Parathyroid adenoma (tissue), 2 donors: Measurements from ENCODE around the gene MAPK11.
A peak's percentile ranks its signal among the peaks of the same experiment; 100 is the strongest.

ENCODE experiments used
- H2AFZ ChIP-seq: fragments of 300-600 bp; sonication (generic); one replicate; pipeline ENCODE4 v1.7.0; 2017; ENCODE audit warnings: antibody characterized with exemption, mild to moderate bottlenecking
- H3K27ac ChIP-seq: fragments of 300-600 bp; sonication (generic); one replicate; pipeline ENCODE4 v1.7.0; 2017
- H3K27me3 ChIP-seq: fragments of 300-600 bp; sonication (generic); one replicate; pipeline ENCODE4 v1.7.0; 2017; ENCODE audit warnings: low read length; ENCODE audit not compliant: control insufficient read depth, insufficient read depth
- H3K36me3 ChIP-seq: fragments of 300-600 bp; sonication (generic); one replicate; pipeline ENCODE4 v1.7.0; 2017; ENCODE audit warnings: low read length; ENCODE audit not compliant: control insufficient read depth, insufficient read depth
- H3K4me1 ChIP-seq: fragments of 300-600 bp; sonication (generic); one replicate; pipeline ENCODE4 v1.7.0; 2017; ENCODE audit warnings: control low read depth
- H3K4me2 ChIP-seq: fragments of 300-600 bp; sonication (generic); one replicate; pipeline ENCODE4 v1.7.0; 2017; ENCODE audit warnings: low read length
- H3K4me3 ChIP-seq: fragments of 300-600 bp; sonication (generic); one replicate; pipeline ENCODE4 v1.7.0; 2017; ENCODE audit warnings: low read depth, low read length
- H3K79me2 ChIP-seq: fragments of 300-600 bp; sonication (generic); one replicate; pipeline ENCODE4 v1.7.0; 2017; ENCODE audit warnings: control low read depth
- H3K9ac ChIP-seq: fragments of 300-600 bp; sonication (generic); one replicate; pipeline ENCODE4 v1.7.0; 2017; ENCODE audit warnings: mild to moderate bottlenecking
- H3K9me3 ChIP-seq: fragments of 300-600 bp; sonication (generic); one replicate; pipeline ENCODE4 v1.7.0; 2017; ENCODE audit warnings: low read length; ENCODE audit not compliant: control insufficient read depth
- TF ChIP-seq, protein P1 (sequence below): fragments of 300-600 bp; sonication (generic); IDR thresholded peaks from one replicate; pipeline ENCODE4 v1.7.0; 2017; ENCODE audit warnings: antibody characterized with exemption, mild to moderate bottlenecking
- donor health status: primary hyperparathyroidism.

The MAPK11 gene

DNA sequence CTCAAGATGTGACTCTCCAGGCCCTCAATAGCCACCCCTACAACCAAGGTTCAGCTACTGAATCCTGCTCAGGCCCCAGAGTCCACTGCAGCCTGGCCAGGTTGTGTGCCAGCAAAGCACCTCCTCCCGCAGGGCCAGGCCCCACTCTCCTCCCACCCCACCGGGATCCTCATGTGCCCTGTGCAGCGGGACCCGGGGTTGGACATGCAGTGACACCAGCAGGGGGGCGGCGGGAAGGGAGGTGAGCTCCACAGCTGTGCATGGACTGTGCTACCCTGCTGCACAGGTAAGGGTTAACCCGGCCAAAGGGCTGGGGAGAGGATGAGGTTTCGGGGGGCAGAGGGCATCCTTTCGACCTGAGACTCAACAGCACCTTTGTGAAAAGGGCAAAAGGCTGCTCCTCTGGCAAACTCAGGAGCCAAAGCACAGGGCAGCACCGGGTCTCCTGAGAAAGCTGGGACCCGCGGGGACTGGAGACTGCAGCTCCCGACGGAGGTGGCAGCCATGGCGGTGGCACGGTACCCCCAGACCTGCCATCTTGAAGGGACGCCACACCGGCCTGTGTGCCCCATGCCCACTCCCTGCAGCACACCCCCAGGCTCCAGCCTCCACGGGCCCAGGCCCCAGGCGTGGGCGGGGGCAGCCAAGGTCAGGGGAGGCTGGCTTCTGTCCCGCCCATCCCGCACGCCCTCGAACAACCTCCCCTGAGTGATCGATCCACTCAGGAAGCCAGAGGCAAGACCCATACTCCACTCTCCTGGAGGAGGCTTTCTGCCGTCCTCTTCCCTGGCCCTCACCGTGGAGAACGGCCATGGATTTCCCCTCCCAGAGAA is 26.7 kb upstream of the MAPK11 start:
- no peak overlapping the region for H3K27ac ChIP-seq

DNA sequence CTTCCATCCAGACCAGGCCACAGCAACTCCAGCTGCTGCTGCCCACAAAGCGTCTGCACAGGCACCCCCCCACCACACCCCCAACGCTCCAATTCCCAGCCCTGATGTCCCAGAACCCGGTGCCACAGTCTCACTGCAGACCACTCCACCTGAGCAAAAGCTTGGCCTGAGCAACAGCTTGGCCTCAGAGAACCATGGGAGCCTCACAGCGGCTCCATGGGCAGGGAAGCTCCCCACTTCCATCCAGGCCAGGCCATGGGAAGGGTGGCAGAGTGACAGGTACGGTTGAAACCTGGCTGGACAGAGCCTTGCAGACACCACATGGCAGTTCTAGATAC is 24.1 kb upstream of the MAPK11 start:
- Histone ChIP-seq H3K4me2 (no peak overlapping the region), H3K4me3 (no peak overlapping the region), H2AFZ (no peak overlapping the region), H3K79me2 (peaks cover 41% of the 10 kb centered on the region), H3K27me3 (no peaks in the 10 kb centered on the region), H3K9me3 (no peaks in the 10 kb centered on the region), H3K9ac (no peak overlapping the region), H3K4me1 (peaks cover 19% of the 10 kb centered on the region), H3K27ac (peak overlapping the region; percentile 76), H3K36me3 (no peaks in the 10 kb centered on the region)
- TF ChIP-seq, protein P1, sequence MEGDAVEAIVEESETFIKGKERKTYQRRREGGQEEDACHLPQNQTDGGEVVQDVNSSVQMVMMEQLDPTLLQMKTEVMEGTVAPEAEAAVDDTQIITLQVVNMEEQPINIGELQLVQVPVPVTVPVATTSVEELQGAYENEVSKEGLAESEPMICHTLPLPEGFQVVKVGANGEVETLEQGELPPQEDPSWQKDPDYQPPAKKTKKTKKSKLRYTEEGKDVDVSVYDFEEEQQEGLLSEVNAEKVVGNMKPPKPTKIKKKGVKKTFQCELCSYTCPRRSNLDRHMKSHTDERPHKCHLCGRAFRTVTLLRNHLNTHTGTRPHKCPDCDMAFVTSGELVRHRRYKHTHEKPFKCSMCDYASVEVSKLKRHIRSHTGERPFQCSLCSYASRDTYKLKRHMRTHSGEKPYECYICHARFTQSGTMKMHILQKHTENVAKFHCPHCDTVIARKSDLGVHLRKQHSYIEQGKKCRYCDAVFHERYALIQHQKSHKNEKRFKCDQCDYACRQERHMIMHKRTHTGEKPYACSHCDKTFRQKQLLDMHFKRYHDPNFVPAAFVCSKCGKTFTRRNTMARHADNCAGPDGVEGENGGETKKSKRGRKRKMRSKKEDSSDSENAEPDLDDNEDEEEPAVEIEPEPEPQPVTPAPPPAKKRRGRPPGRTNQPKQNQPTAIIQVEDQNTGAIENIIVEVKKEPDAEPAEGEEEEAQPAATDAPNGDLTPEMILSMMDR: no peak

More for the DNA sequence above, 26.7 kb upstream of the MAPK11 start:
- H3K9me3 ChIP-seq: no peaks in the 10 kb centered on the region
- peaks cover 25% of the 10 kb centered on the region for H3K4me1 ChIP-seq
- TF ChIP-seq, protein P1: no peak
- no peaks in the 10 kb centered on the region for H3K27me3 ChIP-seq
- no peak overlapping the region for H2AFZ ChIP-seq
- no peak overlapping the region for H3K9ac ChIP-seq
- H3K4me3 ChIP-seq: no peak overlapping the region
- H3K4me2 ChIP-seq: no peak overlapping the region
- no peaks in the 10 kb centered on the region for H3K36me3 ChIP-seq
- H3K79me2 ChIP-seq: peaks cover 37% of the 10 kb centered on the region

DNA sequence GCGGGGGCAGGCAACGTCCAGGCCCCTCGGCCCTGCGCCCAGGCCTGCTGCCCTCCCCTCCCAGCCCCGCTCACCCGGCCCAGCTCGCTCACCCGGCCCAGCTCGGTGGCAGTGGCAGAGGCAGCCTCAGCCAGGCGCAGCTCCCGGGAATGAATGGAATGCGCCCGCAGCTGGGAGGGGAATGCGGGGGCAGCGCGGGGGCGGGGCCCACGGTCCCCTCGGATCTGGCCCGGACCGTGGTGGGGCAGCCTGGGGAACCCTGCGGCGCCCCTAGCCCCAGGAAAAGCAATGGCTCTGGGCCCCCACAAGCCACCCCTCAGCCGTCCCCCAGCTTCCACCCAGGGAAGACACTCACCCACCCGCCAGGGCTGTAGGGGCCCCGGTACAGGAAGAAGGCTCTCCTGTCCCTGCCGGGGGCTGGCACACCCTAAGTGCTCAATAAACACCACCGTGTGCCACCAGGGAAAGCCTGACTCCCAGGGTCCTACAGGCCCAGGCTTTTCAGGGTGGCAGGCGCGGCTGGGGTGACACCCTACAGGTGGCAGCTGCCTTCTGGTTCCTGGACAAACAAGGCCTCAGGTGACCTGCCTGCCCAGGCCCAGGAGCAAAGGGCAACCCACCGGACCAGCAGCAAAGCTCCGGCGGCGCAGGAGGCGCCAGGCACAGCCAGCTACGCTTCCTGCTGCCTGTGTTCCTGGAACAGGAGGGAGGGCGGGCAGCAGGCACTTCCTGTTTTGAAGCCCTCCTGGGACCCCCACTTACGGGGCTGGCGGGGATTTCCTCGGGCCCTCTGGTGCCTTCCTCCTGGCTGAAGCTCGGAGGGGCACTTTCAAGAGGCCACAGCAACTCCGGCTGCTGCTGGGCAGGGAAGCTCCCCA is 23.5 kb upstream of the MAPK11 start:
- H3K9ac ChIP-seq: no peak overlapping the region
- TF ChIP-seq, protein P1: no peak

GRCh38 chr22:50292643-50293440 is 22.7 kb upstream of the MAPK11 start:
- Histone ChIP-seq H3K4me3 (peak overlapping the region; percentile 1), H3K4me1 (peaks cover 20% of the 10 kb centered on the region), H3K27ac (peak overlapping the region; percentile 76), H3K36me3 (no peaks in the 10 kb centered on the region), H3K9me3 (no peaks in the 10 kb centered on the region), H2AFZ (no peak overlapping the region), H3K9ac (no peak overlapping the region), H3K27me3 (no peaks in the 10 kb centered on the region), H3K4me2 (peak overlapping the region; percentile 34), H3K79me2 (peaks cover 37% of the 10 kb centered on the region)
- TF ChIP-seq, protein P1: no peak

More for the DNA sequence above, 23.5 kb upstream of the MAPK11 start:
- Histone ChIP-seq H3K27ac (peak overlapping the region; percentile 76), H3K79me2 (peaks cover 40% of the 10 kb centered on the region), H3K4me1 (peaks cover 17% of the 10 kb centered on the region), H3K4me2 (peak overlapping the region; percentile 34), H3K4me3 (peak overlapping the region; percentile 3), H3K36me3 (no peaks in the 10 kb centered on the region), H3K9me3 (no peaks in the 10 kb centered on the region), H3K27me3 (no peaks in the 10 kb centered on the region), H2AFZ (no peak overlapping the region)
